ENCODE results near the gene SLC49A3.
"Not testable (repeated sequence)": the region's sequence is repeated elsewhere in the genome, so short reads cannot be mapped to it uniquely, and the experiment has no call there.

SLC49A3 gene

DNA sequence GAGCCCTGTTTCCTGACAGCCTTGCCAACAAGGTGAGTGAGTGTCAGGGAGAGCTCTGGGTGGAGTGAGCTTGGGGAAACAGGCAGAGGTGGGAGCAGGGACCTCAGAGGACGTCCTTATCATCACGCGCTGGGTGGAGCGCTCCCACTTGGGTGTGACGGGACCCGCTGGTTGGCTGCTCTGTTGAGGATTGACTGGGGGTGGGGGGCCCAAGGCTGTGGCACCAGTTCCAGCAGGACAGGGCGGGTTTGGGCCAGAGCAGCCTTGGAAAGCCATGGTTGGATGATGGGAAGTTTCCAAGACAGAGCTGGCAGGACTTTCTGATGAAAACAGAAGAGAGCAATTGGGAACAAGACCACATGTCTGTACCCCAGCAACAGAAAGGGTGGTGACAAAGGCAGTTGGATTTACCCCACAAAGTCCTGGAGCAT is 13.7 kb upstream of the SLC49A3 start:
- peak; percentile 17 for DNase-seq (ENCODE audit: low spot score)

DNA sequence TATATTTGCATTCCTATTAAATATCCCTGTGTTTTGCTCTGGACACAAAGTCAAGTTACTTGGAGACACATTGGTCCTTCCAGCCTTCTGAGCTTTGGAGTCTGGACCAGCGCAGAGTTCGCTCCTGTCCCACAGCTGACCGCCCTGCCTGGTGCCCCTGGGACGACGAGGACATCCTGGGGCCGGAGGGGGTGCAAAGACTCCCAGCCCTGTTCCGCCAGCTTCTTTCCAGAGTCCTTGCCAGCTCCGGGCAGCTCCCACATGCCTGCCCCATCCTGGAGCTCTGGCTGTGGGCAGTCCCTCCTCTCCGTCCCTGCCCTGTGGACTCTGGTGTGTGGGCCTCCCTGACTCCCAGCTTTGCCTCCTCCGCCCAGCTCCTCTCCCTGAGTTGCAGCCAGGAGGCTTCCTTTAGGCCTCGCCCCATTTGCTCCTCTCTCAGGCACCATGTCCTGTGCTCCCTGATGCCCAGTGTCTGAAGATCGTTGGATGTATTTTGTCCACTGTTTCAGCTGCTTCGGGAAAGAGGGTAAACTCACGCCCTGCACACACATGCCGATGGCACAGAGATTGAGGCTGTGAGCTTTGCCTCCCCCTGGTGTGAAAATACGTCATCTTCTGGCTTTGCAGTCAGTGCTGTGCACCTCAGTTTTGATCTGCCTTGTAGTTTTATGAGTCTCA is 11.8 kb upstream of the SLC49A3 start:
- no peak for DNase-seq (ENCODE audit: low spot score)

- no peak for DNase-seq (ENCODE audit: low spot score)
Observed at GRCh38 chr4:699816-700580, 11.0 kb upstream of the SLC49A3 start.

DNA sequence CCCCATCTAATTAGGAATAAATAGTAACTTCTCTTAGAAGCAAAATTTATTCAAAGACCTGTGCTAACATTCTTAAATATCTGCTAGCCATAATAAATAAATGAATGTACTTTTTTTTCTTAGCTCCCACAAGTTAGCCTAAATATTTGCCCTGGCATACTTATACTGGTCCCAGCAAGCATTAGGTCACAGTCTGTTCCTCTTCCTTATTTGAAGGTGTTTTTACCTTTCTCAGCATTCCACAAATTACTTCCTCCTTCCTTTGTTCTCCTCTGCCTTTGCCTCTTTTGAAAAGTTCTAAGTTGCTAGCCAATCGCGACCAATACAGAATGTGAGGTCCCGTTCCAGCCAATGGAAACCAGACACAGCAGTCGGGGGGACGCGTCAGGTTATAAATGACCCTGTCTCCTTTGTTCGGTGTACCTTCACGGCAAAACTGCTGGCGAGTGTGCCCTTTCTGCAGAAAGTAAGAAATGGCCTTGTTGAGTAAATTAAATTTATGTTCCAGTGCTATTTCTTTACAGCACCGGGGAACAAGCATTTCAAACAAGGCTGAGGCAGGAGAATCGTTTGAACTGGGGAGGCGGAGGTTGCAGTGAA is 5.5 kb upstream of the SLC49A3 start:
- DNase-seq (ENCODE audit: low spot score): not testable (repeated sequence)

DNA sequence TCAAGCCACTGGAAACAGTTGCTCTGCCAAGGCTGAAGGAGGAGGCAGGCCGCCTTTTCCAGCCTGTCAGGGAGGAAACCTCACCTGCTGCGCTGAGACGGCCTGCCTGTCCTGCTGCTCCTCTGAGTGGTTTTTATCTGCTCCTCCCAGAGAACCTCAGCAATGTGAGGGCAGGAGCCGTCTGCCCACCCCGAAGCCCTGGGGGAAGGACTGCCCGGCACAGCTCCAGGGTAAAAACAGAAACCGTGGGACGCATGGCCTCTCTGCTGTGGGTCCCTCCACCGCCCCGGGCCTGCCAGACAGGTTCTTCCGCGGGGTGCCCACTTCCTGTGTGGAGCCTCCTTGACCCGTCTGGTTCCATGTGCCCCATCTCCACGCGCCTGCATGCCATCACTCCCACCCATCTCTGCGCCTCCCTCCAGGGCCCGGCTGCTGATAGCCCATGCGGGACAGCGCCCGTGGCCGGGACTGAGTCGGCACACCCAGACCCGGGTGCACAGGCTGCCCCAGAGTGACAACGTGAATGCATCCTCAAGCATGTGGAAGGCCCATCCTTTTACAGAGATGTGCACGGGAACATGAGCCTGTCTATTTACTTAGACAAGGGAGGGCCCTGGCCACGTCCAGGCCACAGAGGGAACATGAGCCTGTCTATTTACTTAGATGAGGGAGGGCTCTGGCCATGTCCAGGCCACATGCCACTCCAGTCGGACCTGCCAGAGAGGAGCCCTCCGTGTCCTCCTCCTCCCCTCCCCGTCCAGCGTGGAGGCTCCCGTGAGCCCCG is 4.0 kb upstream of the SLC49A3 start:
- no peak for DNase-seq (ENCODE audit: low spot score)

DNA sequence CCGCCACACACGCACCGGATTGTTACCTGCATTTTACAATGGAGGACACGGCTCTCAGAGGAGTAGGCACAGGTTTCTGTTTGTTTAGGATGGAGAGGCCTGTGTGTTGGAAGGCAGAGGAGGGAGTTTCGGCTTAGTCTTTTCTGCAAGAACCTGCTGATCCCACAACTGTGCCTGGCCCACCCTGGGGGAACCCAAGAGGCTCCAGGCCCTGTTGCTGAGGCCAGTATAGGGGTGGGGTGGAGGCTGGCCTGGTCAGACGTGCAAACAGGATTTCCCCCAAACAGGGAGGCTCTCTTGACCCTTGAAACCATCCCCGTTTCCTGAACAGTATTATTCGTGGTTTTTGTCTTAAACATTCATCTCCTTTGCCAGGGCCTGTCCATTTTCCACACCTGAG is 772 bp upstream of the SLC49A3 start:
- no peak for DNase-seq (ENCODE audit: low spot score)

- no peak for DNase-seq (ENCODE audit: low spot score)
Observed at GRCh38 chr4:687971-688853, 739 bp downstream of the SLC49A3 start.

GRCh38 chr4:687048-687970 is 1.6 kb downstream of the SLC49A3 start:
- DNase-seq (ENCODE audit: low spot score): no peak

DNA sequence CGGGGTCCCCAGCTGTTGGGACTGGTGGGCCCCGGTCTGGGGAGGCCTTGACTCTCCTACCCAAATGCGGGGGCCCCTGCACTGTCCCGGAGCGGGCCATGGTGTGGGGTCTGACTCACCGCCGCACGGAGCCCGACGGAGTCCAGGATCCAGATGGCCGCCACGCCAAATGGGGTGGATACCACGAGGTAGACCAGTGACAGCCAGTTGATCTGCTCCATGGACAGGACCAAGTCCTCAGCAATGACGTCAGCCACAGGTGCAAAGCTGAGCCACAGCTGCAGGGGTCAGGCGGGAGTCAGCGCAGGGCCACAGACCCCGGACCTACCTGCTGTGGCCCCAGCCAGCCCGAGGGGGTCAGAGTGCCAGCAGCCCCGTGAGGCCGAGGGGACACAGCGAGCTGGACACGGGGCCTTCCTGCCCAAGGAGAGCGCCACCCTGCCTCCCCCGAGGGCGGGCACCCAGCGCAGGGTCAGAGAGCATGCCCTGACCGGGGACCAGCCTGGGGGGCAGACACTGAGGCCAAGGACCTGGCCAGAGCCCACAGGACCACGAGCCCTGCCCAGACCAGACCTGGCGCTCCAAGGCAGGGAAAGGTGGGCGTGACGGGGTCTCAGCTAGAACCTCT is 2.4 kb downstream of the SLC49A3 start:
- no peak for DNase-seq (ENCODE audit: low spot score)

GRCh38 chr4:685679-686412 is 3.1 kb downstream of the SLC49A3 start:
- DNase-seq (ENCODE audit: low spot score): no peak

- DNase-seq (ENCODE audit: low spot score): no peak
Observed at GRCh38 chr4:684623-685327, 4.2 kb downstream of the SLC49A3 start.

- peak; percentile 36 for DNase-seq (ENCODE audit: low spot score)
Observed at GRCh38 chr4:683982-684622, 4.8 kb downstream of the SLC49A3 start.

GRCh38 chr4:683247-683897 is 5.6 kb downstream of the SLC49A3 start:
- DNase-seq (ENCODE audit: low spot score): no peak

- no peak for DNase-seq (ENCODE audit: low spot score)
Observed at GRCh38 chr4:682490-683172, 6.3 kb downstream of the SLC49A3 start.

GRCh38 chr4:681736-682451 is 7.1 kb downstream of the SLC49A3 start:
- DNase-seq (ENCODE audit: low spot score): no peak
